ENCODE results near the gene TBL1X.

DNA sequence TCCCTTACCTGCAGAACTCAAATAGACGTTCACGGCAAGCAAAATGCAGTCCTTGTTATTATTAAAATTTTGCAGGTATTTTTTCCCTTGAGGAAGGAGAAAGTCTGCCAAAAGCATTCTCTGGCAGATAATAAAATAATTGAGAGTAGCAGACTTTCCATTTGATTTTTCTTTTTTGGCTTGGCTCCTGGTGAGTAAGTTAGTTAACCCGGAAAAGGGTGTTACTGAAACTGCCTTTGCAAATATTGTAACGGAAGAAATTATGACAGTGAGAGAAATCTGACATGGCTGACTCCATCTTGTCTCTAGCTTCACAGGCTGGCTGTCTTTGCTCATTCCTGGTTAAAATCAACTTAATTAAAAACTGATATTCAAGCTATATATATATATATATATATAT, 200.3 kb downstream of the TBL1X start:
- TF ChIP-seq, protein P1, sequence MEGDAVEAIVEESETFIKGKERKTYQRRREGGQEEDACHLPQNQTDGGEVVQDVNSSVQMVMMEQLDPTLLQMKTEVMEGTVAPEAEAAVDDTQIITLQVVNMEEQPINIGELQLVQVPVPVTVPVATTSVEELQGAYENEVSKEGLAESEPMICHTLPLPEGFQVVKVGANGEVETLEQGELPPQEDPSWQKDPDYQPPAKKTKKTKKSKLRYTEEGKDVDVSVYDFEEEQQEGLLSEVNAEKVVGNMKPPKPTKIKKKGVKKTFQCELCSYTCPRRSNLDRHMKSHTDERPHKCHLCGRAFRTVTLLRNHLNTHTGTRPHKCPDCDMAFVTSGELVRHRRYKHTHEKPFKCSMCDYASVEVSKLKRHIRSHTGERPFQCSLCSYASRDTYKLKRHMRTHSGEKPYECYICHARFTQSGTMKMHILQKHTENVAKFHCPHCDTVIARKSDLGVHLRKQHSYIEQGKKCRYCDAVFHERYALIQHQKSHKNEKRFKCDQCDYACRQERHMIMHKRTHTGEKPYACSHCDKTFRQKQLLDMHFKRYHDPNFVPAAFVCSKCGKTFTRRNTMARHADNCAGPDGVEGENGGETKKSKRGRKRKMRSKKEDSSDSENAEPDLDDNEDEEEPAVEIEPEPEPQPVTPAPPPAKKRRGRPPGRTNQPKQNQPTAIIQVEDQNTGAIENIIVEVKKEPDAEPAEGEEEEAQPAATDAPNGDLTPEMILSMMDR (IDR thresholded peaks at IDR 0.05) = no peak
- TF ChIP-seq POLR2A (IDR thresholded peaks at IDR 0.05) = no peak

Data from adrenal gland (tissue), 5 donors.